HG03354 (cell line): ENCODE measurements around the gene CENPA.
"Not testable (repeated sequence)": the region's sequence is repeated elsewhere in the genome, so short reads cannot be mapped to it uniquely, and the experiment has no call there.

Source experiments
- ATAC-seq: cut with Tn5 transposase; IDR thresholded peaks from one replicate; pipeline ENCODE4 v1.9.1; 2021; ENCODE audit warnings: mild to moderate bottlenecking; ENCODE audit not compliant: unreplicated experiment, poor library complexity, severe bottlenecking

Gene CENPA

GRCh38 chr2:26785431-26786206 is at the start of gene CENPA:
Gene CENPA, plus strand, starts transcription at chr2:26786056. Its CDS starts 141 bp downstream, at chr2:26786197.
- peak; percentile 99 for ATAC-seq

- ATAC-seq, result no peak
These were observed 48.6 kb upstream of the CENPA start for GRCh38 chr2:26737221-26737620.

GRCh38 chr2:26738481-26738880 is 47.4 kb upstream of the CENPA start:
- ATAC-seq, result no peak

GRCh38 chr2:26739514-26739913 is 46.3 kb upstream of the CENPA start:
- ATAC-seq, result no peak

- no peak for ATAC-seq
These were observed 45.5 kb upstream of the CENPA start for GRCh38 chr2:26740346-26740745.

- ATAC-seq, result peak; percentile 60
These were observed 45.0 kb upstream of the CENPA start for GRCh38 chr2:26740890-26741302.

- no peak for ATAC-seq
These were observed 43.6 kb upstream of the CENPA start for GRCh38 chr2:26742048-26742770.

- ATAC-seq, result no peak
These were observed 42.0 kb upstream of the CENPA start for GRCh38 chr2:26743852-26744251.

- no peak for ATAC-seq
These were observed 40.9 kb upstream of the CENPA start for GRCh38 chr2:26744953-26745352.

GRCh38 chr2:26745609-26746327 is 40.1 kb upstream of the CENPA start:
- ATAC-seq, result peak; percentile 51

GRCh38 chr2:26746934-26747333 is 38.9 kb upstream of the CENPA start:
- ATAC-seq, result no peak

GRCh38 chr2:26749787-26750420 is 36.0 kb upstream of the CENPA start:
- ATAC-seq, result not testable (repeated sequence)

GRCh38 chr2:26750467-26750866 is 35.4 kb upstream of the CENPA start:
- not testable (repeated sequence) for ATAC-seq

GRCh38 chr2:26752656-26753055 is 33.2 kb upstream of the CENPA start:
- no peak for ATAC-seq

- no peak for ATAC-seq
These were observed 31.3 kb upstream of the CENPA start for GRCh38 chr2:26754539-26754938.

GRCh38 chr2:26754972-26755670 is 30.7 kb upstream of the CENPA start:
- ATAC-seq, result no peak

- ATAC-seq, result no peak
These were observed 29.5 kb upstream of the CENPA start for GRCh38 chr2:26756337-26756736.

- ATAC-seq, result peak; percentile 65
These were observed 27.7 kb upstream of the CENPA start for GRCh38 chr2:26757873-26758789.
